Ishikawa (cell line): Measurements from ENCODE around the gene WNT3A.

Experiments
- CEBPB ChIP-seq: IDR thresholded peaks from 2 replicates; pipeline ENCODE4 v1.6.1; 2012
- CREB1 ChIP-seq: IDR thresholded peaks from 2 replicates; pipeline ENCODE4 v1.6.1; 2012; ENCODE audit warnings: low read depth
- EGR1 ChIP-seq: IDR thresholded peaks from 2 replicates; pipeline ENCODE4 v1.6.1; 2012
- EP300 ChIP-seq: IDR thresholded peaks from 2 replicates; pipeline ENCODE4 v1.6.1; 2012; ENCODE audit warnings: borderline replicate concordance
- FOXM1 ChIP-seq: IDR thresholded peaks from 2 replicates; pipeline ENCODE4 v1.6.1; 2012; ENCODE audit warnings: low read depth, borderline replicate concordance
- MAX ChIP-seq: IDR thresholded peaks from 2 replicates; pipeline ENCODE4 v1.6.1; 2012
- NFIC ChIP-seq: IDR thresholded peaks from 2 replicates; pipeline ENCODE4 v1.6.1; 2012
- RAD21 ChIP-seq: IDR thresholded peaks from 2 replicates; pipeline ENCODE4 v1.6.1; 2012; ENCODE audit warnings: low read depth
- REST ChIP-seq: IDR thresholded peaks from 2 replicates; pipeline ENCODE4 v1.6.1; 2012; ENCODE audit warnings: low read depth, mild to moderate bottlenecking
- TAF1 ChIP-seq: IDR thresholded peaks from 2 replicates; pipeline ENCODE4 v1.6.1; 2012; ENCODE audit warnings: low read depth, mild to moderate bottlenecking
- TCF12 ChIP-seq: IDR thresholded peaks from 2 replicates; pipeline ENCODE4 v1.6.1; 2012; ENCODE audit warnings: low read depth
- TEAD4 ChIP-seq: IDR thresholded peaks from 2 replicates; pipeline ENCODE4 v1.6.1; 2012
- USF1 ChIP-seq: IDR thresholded peaks from 2 replicates; pipeline ENCODE4 v1.6.1; 2012
- YY1 ChIP-seq: IDR thresholded peaks from 2 replicates; pipeline ENCODE4 v1.6.1; 2012; ENCODE audit warnings: low read depth
- ZBTB7A ChIP-seq: IDR thresholded peaks from 2 replicates; pipeline ENCODE4 v1.6.1; 2012; ENCODE audit warnings: low read depth

The WNT3A gene

GRCh38 chr1:228090613-228091081 is 83.8 kb downstream of the WNT3A start:
- TF ChIP-seq FOXM1 (no peak), EP300 (no peak), NFIC (no peak), ZBTB7A (no peak), EGR1 (no peak), USF1 (no peak), YY1 (no peak), TEAD4 (no peak), TAF1 (no peak)

- TF ChIP-seq MAX = no peak
- TF ChIP-seq CEBPB = no peak
- no peak for TF ChIP-seq CREB1
- no peak for TF ChIP-seq YY1
- TF ChIP-seq USF1 = no peak
- TF ChIP-seq REST = no peak
- TF ChIP-seq TAF1 = no peak
- TF ChIP-seq RAD21 = no peak
- TF ChIP-seq FOXM1 = no peak
- TF ChIP-seq ZBTB7A = no peak
- no peak for TF ChIP-seq NFIC
- TF ChIP-seq TEAD4 = no peak
- no peak for TF ChIP-seq EP300
- TF ChIP-seq EGR1 = no peak
- no peak for TF ChIP-seq TCF12
Measured at GRCh38 chr1:228091084-228091483, 84.3 kb downstream of the WNT3A start.

- TF ChIP-seq EP300 (no peak), TAF1 (no peak), NFIC (no peak), TEAD4 (no peak), EGR1 (no peak), REST (no peak), CREB1 (no peak), ZBTB7A (no peak), USF1 (no peak)
Measured at GRCh38 chr1:228092342-228093049, 85.7 kb downstream of the WNT3A start.

- TF ChIP-seq YY1 (no peak), MAX (no peak), CREB1 (no peak), TAF1 (no peak), NFIC (no peak), EP300 (no peak), TEAD4 (no peak), RAD21 (no peak), ZBTB7A (no peak), EGR1 (no peak), CEBPB (no peak), FOXM1 (no peak), USF1 (no peak), REST (no peak), TCF12 (no peak)
Measured at GRCh38 chr1:228093050-228093906, 86.5 kb downstream of the WNT3A start.
